ENCODE measurements around the gene PSAT1.

Gene PSAT1

GRCh38 chr9:78294290-78295176, 2.4 kb upstream of the PSAT1 start:
- no peak for DNase-seq

GRCh38 chr9:78295177-78295575, 1.7 kb upstream of the PSAT1 start:
- DNase-seq: no peak

GRCh38 chr9:78295731-78296130, 1.2 kb upstream of the PSAT1 start:
- DNase-seq: no peak

- peak in 1 of 6 experiments; percentile 28 for DNase-seq
Measured at GRCh38 chr9:78296201-78296892, 578 bp upstream of the PSAT1 start.

GRCh38 chr9:78297672-78297961, 692 bp downstream of the PSAT1 start:
- DNase-seq: peak in 1 of 6 experiments; percentile 48

GRCh38 chr9:78298046-78298765, 1.3 kb downstream of the PSAT1 start:
- DNase-seq: no peak

GRCh38 chr9:78300209-78300608, 3.3 kb downstream of the PSAT1 start:
- DNase-seq: no peak

GRCh38 chr9:78301466-78301865, 4.5 kb downstream of the PSAT1 start:
- no peak for DNase-seq

- DNase-seq: no peak
Measured at GRCh38 chr9:78303377-78304062, 6.6 kb downstream of the PSAT1 start.

- DNase-seq: no peak
Measured at GRCh38 chr9:78304357-78304756, 7.4 kb downstream of the PSAT1 start.

GRCh38 chr9:78306222-78307076, 9.5 kb downstream of the PSAT1 start:
- DNase-seq: no peak

- DNase-seq: no peak
Measured at GRCh38 chr9:78307360-78307759, 10.4 kb downstream of the PSAT1 start.

- DNase-seq: no peak
Measured at GRCh38 chr9:78309066-78309465, 12.1 kb downstream of the PSAT1 start.

- no peak for DNase-seq
Measured at GRCh38 chr9:78311075-78311474, 14.2 kb downstream of the PSAT1 start.

GRCh38 chr9:78311886-78312524, 15.1 kb downstream of the PSAT1 start:
- DNase-seq: no peak

GRCh38 chr9:78314550-78314949, 17.6 kb downstream of the PSAT1 start:
- no peak for DNase-seq

GRCh38 chr9:78314953-78315870, 18.3 kb downstream of the PSAT1 start:
- no peak for DNase-seq

- no peak for DNase-seq
Measured at GRCh38 chr9:78316166-78316892, 19.4 kb downstream of the PSAT1 start.

GRCh38 chr9:78319197-78320029, 22.5 kb downstream of the PSAT1 start:
- no peak for DNase-seq
